Fibroblast of mammary gland (primary cell): ENCODE data around the gene KEL.

ENCODE experiments used
- DNase-seq: peaks from one replicate; pipeline ENCODE4 v3.0.0-alpha.2; 2010; ENCODE audit warnings: low read depth
- H3K4me3 ChIP-seq: 2 replicates; pipeline ENCODE4 v1.5.1; 2011; ENCODE audit warnings: low read depth, mild to moderate bottlenecking, low read length, moderate library complexity; ENCODE audit not compliant: control insufficient read depth
- CTCF ChIP-seq: conservative IDR thresholded peaks from 2 replicates; pipeline ENCODE4 v1.5.1; 2011; ENCODE audit warnings: low read depth, low read length, inconsistent platforms; ENCODE audit not compliant: control insufficient read depth, insufficient read depth

The KEL gene

GRCh38 chr7:142930126-142930730 is 31.9 kb downstream of the KEL start:
- TF ChIP-seq CTCF: no peak
- DNase-seq: no peak
- H3K4me3 ChIP-seq: no peak overlapping the region

- DNase-seq: no peak
- no peak overlapping the region for H3K4me3 ChIP-seq
- no peak for TF ChIP-seq CTCF
Observed at GRCh38 chr7:142927949-142928348, 34.2 kb downstream of the KEL start.

GRCh38 chr7:142927085-142927745 is 34.9 kb downstream of the KEL start:
- TF ChIP-seq CTCF: no peak
- DNase-seq: no peak
- no peak overlapping the region for H3K4me3 ChIP-seq

- DNase-seq: no peak
- TF ChIP-seq CTCF: no peak
- H3K4me3 ChIP-seq: no peak overlapping the region
Observed at GRCh38 chr7:142925413-142925812, 36.8 kb downstream of the KEL start.

GRCh38 chr7:142923391-142923790 is 38.8 kb downstream of the KEL start:
- H3K4me3 ChIP-seq: no peak overlapping the region
- DNase-seq: no peak
- no peak for TF ChIP-seq CTCF

- no peak overlapping the region for H3K4me3 ChIP-seq
- TF ChIP-seq CTCF: no peak
- DNase-seq: no peak
Observed at GRCh38 chr7:142919656-142920055, 42.5 kb downstream of the KEL start.
